Activated CD4-positive, alpha-beta T cell treated with anti-CD3 and anti-CD28 coated beads, Interleukin-2, amount 50 U/mL, for 48 hours (primary cell): ENCODE results near the gene CHADL.
A peak's percentile ranks its signal among the peaks of the same experiment; 100 is the strongest.
"Not testable (repeated sequence)": the region's sequence is repeated elsewhere in the genome, so short reads cannot be mapped to it uniquely, and the experiment has no call there.

Experiments used
- DNase-seq, 2 experiments: peaks; one replicate each; pipeline ENCODE4 v3.0.0-alpha.2; 2020

CHADL gene

GRCh38 chr22:41240377-41241132 is at the start of gene CHADL:
Gene CHADL (minus strand): TSS chr22:41240931. CDS start chr22:41240881, 50 bp downstream.
- DNase-seq: no peak

DNA sequence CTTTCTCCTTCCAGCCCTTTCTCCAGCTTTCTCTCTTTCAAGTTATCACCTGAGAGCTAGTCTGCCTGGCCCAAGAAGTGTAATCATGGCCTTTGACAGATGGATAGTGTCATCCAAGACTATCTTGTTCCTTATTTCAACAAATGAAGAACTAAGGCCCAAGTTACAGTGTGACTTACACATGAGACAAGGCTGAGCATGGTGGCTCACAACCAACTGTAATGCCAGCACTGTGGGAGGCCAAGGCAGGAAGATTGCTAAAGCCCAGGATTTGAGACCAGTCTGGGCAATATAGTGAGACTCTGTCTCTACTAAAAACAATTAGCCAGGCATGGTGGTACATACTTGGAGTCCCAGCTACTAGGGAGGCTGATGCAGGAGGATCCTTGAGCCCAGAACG is 48.9 kb upstream of the CHADL start:
- no peak for DNase-seq

DNA sequence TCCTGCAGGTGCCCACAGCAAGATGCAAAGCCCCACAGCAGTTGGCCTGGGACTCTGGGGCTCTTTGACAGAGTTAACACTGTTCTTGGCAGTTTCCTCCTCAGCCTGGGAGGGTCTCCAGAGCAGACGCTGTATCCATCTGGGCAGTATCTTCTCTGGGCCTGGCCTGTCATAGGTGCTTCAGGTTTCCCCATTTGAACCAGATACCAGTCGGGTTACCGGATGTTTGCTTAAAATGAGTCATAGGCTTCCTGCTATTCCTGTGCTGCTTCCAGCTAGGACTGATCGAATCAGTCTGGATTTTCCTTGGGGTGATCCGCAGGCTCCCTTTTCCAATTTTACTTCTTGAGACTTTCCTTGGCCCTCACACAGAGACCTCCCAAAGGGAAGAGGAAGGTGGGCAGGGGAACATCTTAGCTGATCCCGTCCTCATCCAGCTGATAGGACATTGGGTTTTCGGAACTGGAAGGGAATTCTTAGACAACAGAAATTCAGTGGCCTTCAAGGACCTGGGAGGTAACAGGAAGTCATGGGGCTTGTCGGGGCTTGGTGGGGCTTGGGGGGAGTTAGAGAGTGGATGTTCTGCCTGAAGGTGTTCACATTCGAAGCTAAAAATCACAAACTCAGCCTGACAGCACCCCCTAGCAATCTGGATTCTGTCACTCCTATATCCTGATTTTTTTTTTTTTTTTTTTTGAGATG is 47.7 kb upstream of the CHADL start:
- no peak for DNase-seq

- peak; percentile 41 to 55 for DNase-seq
These were observed 45.9 kb upstream of the CHADL start for GRCh38 chr22:41286639-41287091.

DNA sequence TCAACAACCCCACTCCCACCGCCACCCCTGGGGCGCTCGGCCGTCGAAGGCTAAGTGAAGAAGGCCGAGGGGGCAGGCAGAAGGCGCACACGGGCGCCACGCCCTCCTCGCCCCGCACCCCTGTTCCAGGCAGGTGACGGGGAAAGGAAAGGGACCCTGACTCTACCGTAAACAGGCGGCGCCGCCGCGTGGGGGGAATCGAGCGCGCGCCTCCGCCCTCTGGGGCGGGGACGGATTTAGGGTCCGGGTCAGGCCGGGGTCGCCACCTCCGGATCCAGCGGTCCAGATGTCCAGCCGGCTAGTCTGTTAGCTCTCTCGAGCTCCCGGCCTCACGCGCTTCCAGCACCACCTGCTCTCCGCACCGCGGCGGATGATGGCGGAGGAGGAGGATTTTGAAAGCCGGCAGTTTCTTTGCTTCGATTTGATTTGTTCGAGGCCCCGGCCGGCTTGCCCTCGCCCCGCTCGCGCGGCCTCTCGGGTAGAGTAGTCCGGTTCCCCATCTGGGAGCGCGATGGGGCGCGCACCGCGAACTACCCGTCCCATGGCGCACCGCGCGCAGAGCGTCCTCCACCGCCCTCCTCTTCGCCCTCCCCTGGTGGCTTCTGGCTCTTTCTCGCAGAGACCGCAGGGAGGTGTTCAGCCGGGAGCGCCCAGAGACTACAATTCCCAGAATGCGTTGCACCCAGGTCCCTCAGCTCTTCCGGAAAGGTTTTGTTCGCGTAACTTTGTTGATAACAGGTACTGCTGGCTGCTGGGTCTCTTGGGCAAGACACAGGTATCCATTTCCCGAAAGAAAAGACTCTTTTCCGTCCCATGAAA is 45.3 kb upstream of the CHADL start, which contains the start of gene RANGAP1:
RANGAP1 (minus strand) TSS at position 368 of the 819 bp plus-strand sequence. CDS start 5,143 bp downstream, outside the sequence.
- peak; percentile 96 to 98 for DNase-seq

GRCh38 chr22:41285441-41285819 is 44.7 kb upstream of the CHADL start:
- peak; percentile 89 to 92 for DNase-seq

GRCh38 chr22:41284465-41284864 is 43.7 kb upstream of the CHADL start:
- no peak for DNase-seq

DNA sequence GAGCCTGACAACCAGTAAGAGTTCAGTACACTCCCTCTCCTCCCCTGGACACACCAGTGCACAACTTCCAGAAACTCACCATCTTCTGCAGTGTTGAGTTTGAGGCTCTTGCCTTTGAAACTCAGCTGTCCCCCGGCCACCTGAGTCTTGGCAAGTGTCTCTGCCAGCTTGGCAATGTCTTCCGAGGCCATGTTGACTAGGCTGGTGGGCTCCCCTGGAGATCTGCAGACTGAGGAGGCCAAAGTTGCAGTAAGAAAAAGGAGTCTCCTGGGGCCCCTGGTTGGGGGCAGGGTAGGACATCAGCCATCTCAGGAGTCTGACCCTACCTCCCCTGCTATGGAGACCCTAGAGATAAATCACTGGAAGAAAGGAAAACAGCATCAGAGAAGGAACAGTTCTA is 40.1 kb upstream of the CHADL start:
- DNase-seq: no peak

DNA sequence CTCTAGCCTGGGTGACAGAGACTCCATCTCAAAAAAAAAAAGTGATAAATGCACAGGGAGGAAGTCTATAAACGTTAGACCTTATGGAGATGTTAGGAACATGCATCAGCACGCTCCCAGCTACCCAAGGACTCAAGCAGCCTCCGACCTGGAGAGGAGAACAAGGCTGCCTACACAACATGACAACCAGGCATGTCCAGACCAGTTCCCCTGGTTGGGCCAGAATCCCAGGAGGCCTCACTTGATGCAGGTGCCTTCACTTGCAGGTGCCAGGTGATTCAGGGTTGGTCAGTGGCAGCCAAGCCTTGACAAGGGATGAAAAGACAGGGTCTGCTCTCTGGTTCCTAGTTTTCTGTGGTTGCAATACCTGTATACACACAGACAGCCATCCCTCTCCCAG is 39.3 kb upstream of the CHADL start:
- no peak for DNase-seq

GRCh38 chr22:41274856-41275255 is 34.1 kb upstream of the CHADL start:
- DNase-seq: no peak

- no peak for DNase-seq
These were observed 32.4 kb upstream of the CHADL start for GRCh38 chr22:41273128-41273527.

DNA sequence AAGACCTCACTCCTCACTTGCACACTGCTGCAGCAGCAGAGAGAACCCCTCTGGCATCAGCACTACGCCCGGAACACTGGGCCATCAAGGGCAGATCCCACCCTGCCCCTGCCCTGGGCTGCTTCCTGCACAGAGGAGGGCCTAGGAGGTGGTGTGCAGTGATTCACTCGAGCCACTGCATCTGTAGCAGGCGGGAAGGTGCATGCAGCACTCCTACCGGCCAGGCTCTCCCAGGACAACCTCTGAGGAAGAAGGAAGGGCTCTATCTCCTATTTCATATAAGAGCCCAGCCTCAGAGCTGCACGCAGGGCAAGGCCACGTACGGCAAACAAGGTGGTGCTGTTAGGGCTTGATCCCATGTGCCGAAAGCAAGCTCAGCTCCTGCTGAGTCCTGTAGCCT is 31.1 kb upstream of the CHADL start:
- no peak for DNase-seq

DNA sequence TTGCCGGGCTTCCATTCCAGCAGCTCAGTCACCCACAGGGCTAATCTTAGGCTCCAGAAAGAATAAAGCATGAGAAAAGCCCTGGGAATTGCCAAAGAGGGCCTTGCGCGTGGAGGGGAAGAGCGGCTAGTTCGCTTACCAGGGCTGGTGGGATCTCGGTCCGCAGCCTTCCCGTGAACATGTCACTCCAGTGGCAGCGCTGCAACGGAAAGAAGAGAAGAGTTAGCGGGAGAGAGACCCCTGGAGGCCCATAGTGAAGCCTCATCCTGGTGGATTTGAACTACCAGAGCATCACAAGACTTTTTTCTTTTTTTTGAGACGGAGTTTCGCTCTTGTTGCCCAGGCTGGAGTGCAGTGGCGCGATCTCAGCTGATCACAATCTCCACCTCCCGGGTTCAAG is 27.2 kb upstream of the CHADL start:
- no peak for DNase-seq

DNA sequence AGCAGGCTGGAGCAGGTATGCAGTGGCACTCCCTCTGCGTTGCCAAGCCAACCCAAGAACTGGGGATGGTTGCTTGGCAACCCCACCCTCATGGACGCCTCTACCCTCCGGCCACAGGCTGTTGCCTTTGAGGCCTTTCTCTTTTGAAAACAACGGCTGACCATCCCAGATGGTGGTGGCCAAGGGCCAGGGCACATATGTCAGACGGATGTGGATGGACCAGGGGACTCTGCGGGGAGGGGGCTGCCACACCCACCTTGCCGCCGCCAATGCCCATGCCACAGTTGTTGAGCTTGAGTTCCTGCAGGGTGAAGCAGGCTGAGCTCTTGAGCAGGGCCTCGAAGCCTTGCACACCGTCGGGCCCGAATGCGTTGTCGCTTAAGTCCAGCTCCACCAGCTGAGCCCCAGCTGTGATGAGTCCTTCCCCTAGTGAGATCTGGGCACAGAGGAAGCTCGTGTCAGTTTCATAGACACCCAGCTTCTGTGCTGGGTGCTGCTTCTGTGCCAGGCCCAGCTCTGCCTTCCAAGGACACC is 23.7 kb upstream of the CHADL start:
- DNase-seq: no peak

GRCh38 chr22:41263704-41264103 is 23.0 kb upstream of the CHADL start:
- no peak for DNase-seq

DNA sequence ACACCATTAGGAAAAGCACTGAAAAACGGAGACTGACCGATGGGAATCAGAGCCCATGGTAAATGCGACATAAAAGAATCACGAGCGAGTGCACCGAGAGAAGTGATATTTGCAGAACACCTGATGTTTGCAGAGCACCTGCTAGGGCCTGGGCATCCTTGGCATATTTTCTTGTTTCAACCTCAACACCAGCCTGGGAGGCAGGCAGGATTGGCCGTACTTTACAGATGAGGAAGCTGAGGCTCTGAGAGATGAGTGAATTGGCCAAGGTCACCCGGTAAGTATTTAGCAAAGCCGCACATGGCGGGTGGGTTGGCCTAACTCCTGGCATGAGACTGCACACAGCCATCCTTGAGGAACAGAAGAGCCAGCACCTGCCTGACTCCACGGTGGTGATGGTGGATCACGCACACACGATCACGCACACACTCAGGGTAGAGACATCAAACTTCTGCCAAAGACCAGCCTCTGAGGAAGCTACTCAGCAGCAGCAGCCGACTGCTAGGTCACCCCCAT is 21.6 kb upstream of the CHADL start:
- DNase-seq: no peak

DNA sequence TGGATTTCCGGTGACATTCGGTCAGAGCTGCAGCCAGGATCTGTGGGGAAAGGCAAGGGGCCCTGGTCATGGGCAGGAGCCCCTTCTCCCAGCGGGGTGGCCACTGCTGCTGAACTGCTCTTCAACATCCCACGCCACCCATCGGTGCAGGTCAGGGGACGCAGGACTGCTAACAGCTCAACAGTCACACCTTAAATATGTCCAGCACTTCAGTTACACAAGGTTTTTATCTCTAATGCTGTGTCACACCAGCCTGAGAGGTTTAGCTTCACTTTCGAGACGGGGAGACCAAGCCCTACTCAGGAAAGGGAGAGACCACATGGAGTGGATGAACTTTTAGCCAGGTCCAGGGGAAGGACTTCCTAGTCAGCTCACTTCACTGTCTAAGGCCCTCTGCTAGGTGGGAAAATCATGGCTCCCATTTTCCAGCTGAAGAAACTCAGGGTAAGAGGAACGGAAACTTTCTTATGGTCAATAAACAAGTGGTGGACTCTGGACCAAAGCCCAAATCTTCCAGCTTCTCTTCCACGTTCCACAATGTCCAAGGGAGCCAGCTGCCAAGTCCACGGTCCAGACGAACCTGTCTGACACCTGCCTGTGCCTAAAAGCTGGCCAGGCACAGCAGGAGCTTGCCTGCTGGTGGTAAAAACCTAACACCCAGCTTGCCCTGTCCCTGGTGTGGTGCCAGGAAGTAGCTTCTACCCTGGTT is 21.0 kb upstream of the CHADL start:
- DNase-seq: no peak

- no peak for DNase-seq
These were observed 20.1 kb upstream of the CHADL start for GRCh38 chr22:41260871-41261270.

GRCh38 chr22:41259756-41260155 is 19.0 kb upstream of the CHADL start:
- not testable (repeated sequence) for DNase-seq

DNA sequence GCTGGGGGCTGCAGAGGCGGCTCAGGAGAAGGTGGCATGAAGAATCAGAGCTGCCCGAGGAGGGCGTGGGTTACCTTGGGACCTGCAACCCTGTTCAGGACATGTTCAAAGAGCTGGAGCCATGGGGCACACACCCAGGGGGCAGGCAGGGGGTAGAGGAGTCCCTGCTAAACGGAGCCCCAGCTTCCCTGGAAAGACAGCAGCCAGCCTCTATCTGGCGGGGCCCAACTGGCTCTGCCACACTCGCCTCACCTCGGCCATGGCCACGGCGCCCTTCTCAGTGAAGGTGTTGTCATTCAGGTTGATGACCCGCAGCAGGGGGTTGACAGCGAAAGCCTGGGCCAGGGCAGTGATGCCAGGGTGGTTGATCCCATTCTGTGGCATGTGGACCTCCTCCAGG is 17.0 kb upstream of the CHADL start:
- no peak for DNase-seq

DNA sequence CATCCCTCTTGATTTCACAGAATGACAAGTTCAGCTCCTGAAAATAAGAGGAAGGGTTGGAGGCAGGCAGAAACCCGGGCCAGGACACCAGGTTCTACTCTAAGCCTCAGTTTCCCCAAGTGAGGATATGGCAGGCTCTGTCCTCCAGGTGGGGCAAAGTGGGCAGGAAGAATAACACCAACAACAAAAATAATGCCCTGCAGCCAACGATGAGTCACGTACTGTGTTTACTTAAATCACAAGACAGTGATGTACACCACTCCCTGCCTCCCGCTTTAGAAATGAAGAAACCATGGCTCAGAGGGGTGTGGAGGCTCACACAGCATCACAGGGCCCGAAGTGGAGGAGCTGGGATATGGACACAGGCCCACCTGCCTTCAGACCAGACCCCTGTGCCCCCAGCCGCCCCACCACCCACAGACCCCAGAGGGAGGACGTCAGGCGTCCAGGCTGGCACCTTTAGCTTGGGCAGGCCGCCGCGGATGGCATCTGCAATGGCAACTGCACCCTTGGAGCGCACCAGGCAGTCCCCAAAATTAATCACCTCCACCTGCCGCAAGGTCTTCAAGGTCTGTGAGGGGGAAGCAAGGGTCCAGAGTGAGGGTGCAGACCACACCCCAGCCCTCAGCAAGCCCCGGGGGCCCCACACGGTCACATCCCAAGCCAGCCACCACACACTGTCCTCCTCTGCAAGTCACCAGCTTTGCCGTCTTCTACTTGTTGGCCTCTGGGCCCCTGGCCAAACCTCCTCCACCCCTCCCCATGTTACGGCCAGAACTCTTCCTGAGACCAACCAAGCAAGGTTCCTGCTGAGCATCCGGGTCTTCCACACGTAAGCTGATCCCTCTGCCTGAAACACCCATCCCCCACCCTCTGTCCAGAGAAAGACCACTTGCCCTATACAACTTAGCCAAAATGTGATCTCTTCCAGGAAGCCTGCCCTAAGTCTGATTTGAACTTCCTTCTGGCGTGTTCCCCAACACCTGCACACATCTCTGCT is 15.8 kb upstream of the CHADL start:
- no peak for DNase-seq
